AG09309 (cell line): ENCODE results near the gene SIX1.
A peak's percentile ranks its signal among the peaks of the same experiment; 100 is the strongest.

Experiments
- DNase-seq: peaks from one replicate; pipeline ENCODE4 v3.0.0-alpha.2; 2010; ENCODE audit warnings: low read depth
- H3K4me3 ChIP-seq: 2 replicates; pipeline ENCODE4 v1.5.1; 2011; ENCODE audit warnings: mild to moderate bottlenecking, low read depth, low read length, moderate library complexity; ENCODE audit not compliant: control insufficient read depth
- CTCF ChIP-seq: IDR thresholded peaks from 2 replicates; pipeline ENCODE4 v1.5.1; 2011; ENCODE audit warnings: mild to moderate bottlenecking, low read depth, low read length, inconsistent platforms; ENCODE audit not compliant: insufficient read depth, control insufficient read depth; ENCODE audit errors: missing control alignments

Gene SIX1

GRCh38 chr14:60648934-60649874 lies at the start of gene SIX1:
Gene SIX1, minus strand, starts transcription at chr14:60649477. Its CDS starts 288 bp downstream, at chr14:60649189.
- DNase-seq, result peak; percentile 72
- peak within 1 kb of the TSS; percentile 81 for H3K4me3 ChIP-seq
- no peak for TF ChIP-seq CTCF

- no peak for DNase-seq
- no peak for TF ChIP-seq CTCF
- no peak overlapping the region for H3K4me3 ChIP-seq
Measured at GRCh38 chr14:60695327-60695726, 46.0 kb upstream of the SIX1 start.

GRCh38 chr14:60691383-60692113 lies 42.3 kb upstream of the SIX1 start:
- TF ChIP-seq CTCF, result no peak
- no peak overlapping the region for H3K4me3 ChIP-seq
- no peak for DNase-seq

GRCh38 chr14:60686865-60687264 lies 37.6 kb upstream of the SIX1 start:
- TF ChIP-seq CTCF, result no peak
- no peak for DNase-seq
- no peak overlapping the region for H3K4me3 ChIP-seq

GRCh38 chr14:60684203-60684602 lies 34.9 kb upstream of the SIX1 start:
- no peak for TF ChIP-seq CTCF
- DNase-seq, result no peak

GRCh38 chr14:60681271-60681670 lies 32.0 kb upstream of the SIX1 start:
- H3K4me3 ChIP-seq, result no peak overlapping the region
- no peak for TF ChIP-seq CTCF
- DNase-seq, result no peak

More at GRCh38 chr14:60684203-60684602, 34.9 kb upstream of the SIX1 start:
- no peak overlapping the region for H3K4me3 ChIP-seq
